ENCODE results near the gene FSIP1.

FSIP1 gene

GRCh38 chr15:39618063-39618823, 164.4 kb downstream of the FSIP1 start:
- no peak for DNase-seq (ENCODE audit: low spot score)

- no peak for DNase-seq (ENCODE audit: low spot score)
Observed at GRCh38 chr15:39616731-39617455, 165.7 kb downstream of the FSIP1 start.

GRCh38 chr15:39613861-39614260, 168.8 kb downstream of the FSIP1 start:
- no peak for DNase-seq (ENCODE audit: low spot score)

GRCh38 chr15:39613271-39613670, 169.4 kb downstream of the FSIP1 start:
- no peak for DNase-seq (ENCODE audit: low spot score)

GRCh38 chr15:39610665-39611064, 172.0 kb downstream of the FSIP1 start:
- no peak for DNase-seq (ENCODE audit: low spot score)

GRCh38 chr15:39609166-39609916, 173.3 kb downstream of the FSIP1 start:
- DNase-seq (ENCODE audit: low spot score): no peak

GRCh38 chr15:39608185-39609139, 174.2 kb downstream of the FSIP1 start:
- DNase-seq (ENCODE audit: low spot score): no peak

- DNase-seq (ENCODE audit: low spot score): no peak
Observed at GRCh38 chr15:39605146-39605545, 177.5 kb downstream of the FSIP1 start.

GRCh38 chr15:39602143-39602542, 180.5 kb downstream of the FSIP1 start:
- DNase-seq (ENCODE audit: low spot score): no peak

GRCh38 chr15:39599871-39600270, 182.8 kb downstream of the FSIP1 start:
- no peak for DNase-seq (ENCODE audit: low spot score)

- DNase-seq (ENCODE audit: low spot score): no peak
Observed at GRCh38 chr15:39598958-39599845, 183.4 kb downstream of the FSIP1 start.

- no peak for DNase-seq (ENCODE audit: low spot score)
Observed at GRCh38 chr15:39598186-39598850, 184.3 kb downstream of the FSIP1 start.

GRCh38 chr15:39597751-39598185, 184.9 kb downstream of the FSIP1 start:
- DNase-seq (ENCODE audit: low spot score): no peak

GRCh38 chr15:39597336-39597735, 185.3 kb downstream of the FSIP1 start:
- DNase-seq (ENCODE audit: low spot score): no peak

- DNase-seq (ENCODE audit: low spot score): no peak
Observed at GRCh38 chr15:39596358-39597051, 186.1 kb downstream of the FSIP1 start.

- DNase-seq (ENCODE audit: low spot score): no peak
Observed at GRCh38 chr15:39595338-39596221, 187.1 kb downstream of the FSIP1 start.

GRCh38 chr15:39594446-39595337, 187.9 kb downstream of the FSIP1 start:
- no peak for DNase-seq (ENCODE audit: low spot score)
